Fibroblast of skin of back (primary cell): ENCODE measurements around the gene SRCIN1.

Experiments
- DNase-seq: peaks from one replicate; pipeline ENCODE4 v3.0.0-alpha.2; 2013

Gene SRCIN1

GRCh38 chr17:38616361-38616760 lies 10.6 kb upstream of the SRCIN1 start:
- no peak for DNase-seq

- no peak for DNase-seq
Measured at GRCh38 chr17:38613981-38614779, 8.4 kb upstream of the SRCIN1 start.

- no peak for DNase-seq
Measured at GRCh38 chr17:38613525-38613980, 7.8 kb upstream of the SRCIN1 start.

- DNase-seq, result no peak
Measured at GRCh38 chr17:38611872-38612376, 6.2 kb upstream of the SRCIN1 start.

- no peak for DNase-seq
Measured at GRCh38 chr17:38611070-38611786, 5.5 kb upstream of the SRCIN1 start.

GRCh38 chr17:38609280-38610031 lies 3.7 kb upstream of the SRCIN1 start:
- no peak for DNase-seq

GRCh38 chr17:38608648-38609047 lies 2.9 kb upstream of the SRCIN1 start:
- DNase-seq, result no peak

GRCh38 chr17:38606646-38607611 lies 1.2 kb upstream of the SRCIN1 start:
- DNase-seq, result no peak

- no peak for DNase-seq
Measured at GRCh38 chr17:38605411-38605840, 326 bp downstream of the SRCIN1 start.

GRCh38 chr17:38604479-38605403 lies 1.0 kb downstream of the SRCIN1 start:
- DNase-seq, result no peak

- no peak for DNase-seq
Measured at GRCh38 chr17:38603786-38604478, 1.8 kb downstream of the SRCIN1 start.

- DNase-seq, result no peak
Measured at GRCh38 chr17:38602956-38603785, 2.6 kb downstream of the SRCIN1 start.

GRCh38 chr17:38602453-38602852 lies 3.3 kb downstream of the SRCIN1 start:
- no peak for DNase-seq

- DNase-seq, result no peak
Measured at GRCh38 chr17:38601539-38602351, 4.0 kb downstream of the SRCIN1 start.

GRCh38 chr17:38600906-38601305 lies 4.8 kb downstream of the SRCIN1 start:
- DNase-seq, result no peak

GRCh38 chr17:38600416-38600815 lies 5.3 kb downstream of the SRCIN1 start:
- no peak for DNase-seq

GRCh38 chr17:38599398-38599856 lies 6.3 kb downstream of the SRCIN1 start:
- no peak for DNase-seq

GRCh38 chr17:38598995-38599394 lies 6.8 kb downstream of the SRCIN1 start:
- no peak for DNase-seq
